Naive thymus-derived CD4-positive, alpha-beta T cell (primary cell): ENCODE data around the gene PAF1. TPM values are rescaled to one million over a fixed set of nuclear protein-coding genes. Genes with fewer than 3 reads are reported as not detected.

Source experiments
- ATAC-seq: fragments of 150-1000 bp; cut with Tn5 transposase; 2 replicates; pipeline ENCODE4 v1.10.0; 2021; ENCODE audit warnings: mild to moderate bottlenecking, moderate library complexity
- CTCF ChIA-PET: fragments of 350-600 bp; sonication (Branson Sonifier 250); formaldehyde crosslinking; loops from one replicate; lab custom pipeline; 2021; ENCODE audit warnings: antibody characterized with exemption; lab: Charles Lee
- POLR2A ChIA-PET: fragments of 350-600 bp; sonication (Branson Sonifier 250); formaldehyde crosslinking; loops from one replicate; lab custom pipeline; 2021; ENCODE audit warnings: antibody characterized with exemption, inconsistent platforms; lab: Charles Lee
- DNase-seq, 9 donors: peaks; one replicate each; pipeline versions ENCODE4 v3.0.0 to v3.0.0-alpha.2; 2020 to 2022; ENCODE audit warnings: mixed read lengths in 1 of 9
- H3K27ac ChIP-seq: one replicate; pipeline ENCODE4 v1.7.0; 2013; ENCODE audit warnings: mild to moderate bottlenecking, low read depth, low read length, moderate library complexity
- H3K27me3 ChIP-seq, 2 donors: one replicate each; pipeline ENCODE4 v1.7.0; 2013; ENCODE audit warnings: low read length in 2 of 2, mild to moderate bottlenecking in 2 of 2, moderate library complexity in 2 of 2; ENCODE audit not compliant: control insufficient read depth in 2 of 2, insufficient read depth in 2 of 2
- H3K36me3 ChIP-seq, 3 experiments: 1 replicate in 2 of 3; 2 replicates in 1 of 3; pipeline ENCODE4 v1.7.0; 2013; ENCODE audit warnings: low read length in 3 of 3, mild to moderate bottlenecking in 3 of 3, moderate library complexity in 1 of 3; ENCODE audit not compliant: insufficient read depth in 3 of 3, control insufficient read depth in 2 of 3
- H3K4me1 ChIP-seq, 2 donors: one replicate each; pipeline ENCODE4 v1.7.0; 2013; ENCODE audit warnings: low read length in 2 of 2, mild to moderate bottlenecking in 2 of 2, moderate library complexity in 1 of 2; ENCODE audit not compliant: control insufficient read depth in 2 of 2, insufficient read depth in 2 of 2
- H3K4me3 ChIP-seq: 2 replicates; pipeline ENCODE4 v1.7.0; 2013; ENCODE audit warnings: mild to moderate bottlenecking, low read length
- H3K9me3 ChIP-seq, 3 experiments: 1 replicate in 2 of 3; 2 replicates in 1 of 3; pipeline ENCODE4 v1.7.0; 2013; ENCODE audit warnings: low read length in 3 of 3; ENCODE audit not compliant: control insufficient read depth in 2 of 3
- H3K27ac Mint-ChIP-seq, 9 donors: one replicate each; pipeline ENCODE4 v1.8.0; 2020 to 2022; ENCODE audit warnings: mixed read lengths in 9 of 9, mild to moderate bottlenecking in 8 of 9, moderate library complexity in 5 of 9, inconsistent platforms in 2 of 9
- H3K27me3 Mint-ChIP-seq, 5 donors: one replicate each; pipeline ENCODE4 v1.8.0; 2021 to 2022; ENCODE audit warnings: mixed read lengths in 5 of 5, mild to moderate bottlenecking in 1 of 5
- H3K36me3 Mint-ChIP-seq, 5 donors: one replicate each; pipeline ENCODE4 v1.8.0; 2020 to 2022; ENCODE audit warnings: mixed read lengths in 5 of 5, mild to moderate bottlenecking in 3 of 5, inconsistent platforms in 1 of 5
- H3K4me1 Mint-ChIP-seq, 7 donors: one replicate each; pipeline ENCODE4 v1.8.0; 2020 to 2022; ENCODE audit warnings: mixed read lengths in 7 of 7, mild to moderate bottlenecking in 3 of 7, inconsistent platforms in 1 of 7
- H3K4me3 Mint-ChIP-seq, 10 donors: one replicate each; pipeline ENCODE4 v1.8.0; 2020 to 2022; ENCODE audit warnings: mild to moderate bottlenecking in 10 of 10, mixed read lengths in 10 of 10, moderate library complexity in 6 of 10, inconsistent platforms in 2 of 10
- H3K9me3 Mint-ChIP-seq, 11 donors: one replicate each; pipeline ENCODE4 v1.8.0; 2020 to 2022; ENCODE audit warnings: mixed read lengths in 11 of 11, mild to moderate bottlenecking in 4 of 11, inconsistent platforms in 1 of 11, moderate library complexity in 1 of 11
- intact Hi-C, 2 donors: fragments of 100-400 bp; cut with micrococcal nuclease; formaldehyde crosslinking; loops; one replicate each; pipeline ENCODE4 v1.15.1; 2023
- polyA plus RNA-seq, 2 donors: library from polyadenylated mRNA; unstranded; fragments of 300-500 nt; fragmentation: Illumina TruSeq; gene quantifications; one replicate each; pipeline ENCODE4 v1.2.3, GENCODE V29; 2021
- total RNA-seq, 6 experiments: library from RNA in 5 of 6; stranded (reverse) in 5 of 6; gene quantifications; 1 replicate in 5 of 6; 2 replicates in 1 of 6; pipeline ENCODE4 v1.2.3 and lab custom pipeline; 2021 to 2026

The PAF1 gene
- total and polyA plus RNA-seq, 7 experiments from 2014 or later = 35.8 to 104 (median 55.5) TPM

- Mint-ChIP-seq H3K27ac (peak within 1 kb of the TSS; percentile 90 to 100 (median 97)), H3K9me3 (peaks cover 0 to 14% (median 0%) of the 10 kb centered on the region in 11 donors), H3K4me3 (peak within 1 kb of the TSS; percentile 84 to 99 (median 92)), H3K27me3 (peaks cover 0 to 3% (median 0%) of the 10 kb centered on the region in 5 donors), H3K4me1 (peaks cover 24 to 49% (median 35%) of the 10 kb centered on the region in 7 donors), H3K36me3 (peaks cover 13 to 30% (median 17%) of the 10 kb centered on the region in 5 donors)
- Histone ChIP-seq H3K4me3 (peak within 1 kb of the TSS; percentile 82), H3K4me1 (peaks cover 24 to 28% of the 10 kb centered on the region in 2 donors), H3K27ac (peak within 1 kb of the TSS; percentile 100), H3K9me3 (no peaks in the 10 kb centered on the region), H3K27me3 (no peaks in the 10 kb centered on the region), H3K36me3 (peaks cover 12 to 32% (median 14%) of the 10 kb centered on the region in 3 experiments)
- intact Hi-C loops = loop anchor here (1.0 to 5.0 kb wide), 12 partner anchors 10 to 1010 kb away; partner anchors contain the start of genes EID2B (in 2 of the 2), MED29 (in 2 of the 2), PAF1 (in 2 of the 2) and SAMD4B (in 2 of the 2)
- ATAC-seq (peak; percentile 72), DNase-seq (peak; percentile 95 to 99 (median 99))
- ChIA-PET CTCF (interaction anchor here (1.0 to 2.3 kb wide), 8 partner anchors 13 to 457 kb away, joined by 3 to 121 read pairs (median 6); partner anchors contain the start of genes MED29, PAF1, RPS16 and SAMD4B), POLR2A (interaction anchor here (0.7 to 2.3 kb wide), 14 partner anchors 13 to 130 kb away, joined by 3 to 250 read pairs (median 6); partner anchors contain the start of genes EID2B, GMFG, MED29 and PAF1)
These were observed 21.4 kb upstream of the PAF1 start, which contains the start of gene PLEKHG2 for GRCh38 chr19:39412100-39412866. Gene PLEKHG2, plus strand, starts transcription at chr19:39412669. Its CDS starts 1,418 bp downstream, at chr19:39414087.

GRCh38 chr19:39411832-39412099 lies 20.9 kb upstream of the PAF1 start:
- Histone ChIP-seq H3K4me3 (peak overlapping the region; percentile 82), H3K9me3 (no peaks in the 10 kb centered on the region), H3K4me1 (peaks cover 24 to 28% of the 10 kb centered on the region in 2 donors), H3K36me3 (peaks cover 12 to 37% (median 14%) of the 10 kb centered on the region in 3 experiments), H3K27ac (peak overlapping the region; percentile 100), H3K27me3 (no peaks in the 10 kb centered on the region)
- DNase-seq = peak; percentile 75 to 96 (median 94)
- H3K9me3 Mint-ChIP-seq = peaks cover 0 to 19% (median 0%) of the 10 kb centered on the region in 11 donors
- POLR2A ChIA-PET = interaction anchor here (0.7 to 2.3 kb wide), 15 partner anchors 12 to 290 kb away, joined by 3 to 250 read pairs (median 6); partner anchors contain the start of genes EID2B, GMFG, MED29 and PAF1
- peaks cover 0 to 3% (median 0%) of the 10 kb centered on the region in 5 donors for H3K27me3 Mint-ChIP-seq
- H3K4me3 Mint-ChIP-seq = peak overlapping the region; percentile 84 to 99 (median 92)
- intact Hi-C loops = loop anchor here (1.0 to 5.0 kb wide), 13 partner anchors 9 to 1009 kb away; partner anchors contain the start of genes EID2B (in 2 of the 2), MED29 (in 2 of the 2), PAF1 (in 2 of the 2) and SAMD4B (in 2 of the 2)
- peak; percentile 60 for ATAC-seq
- CTCF ChIA-PET = interaction anchor here (0.7 to 2.3 kb wide), 11 partner anchors 12 to 938 kb away, joined by 3 to 121 read pairs (median 4); partner anchors contain the start of genes MED29, PAF1, RPS16 and SAMD4B
- peak overlapping the region; percentile 90 to 100 (median 97) for H3K27ac Mint-ChIP-seq
- peaks cover 13 to 33% (median 17%) of the 10 kb centered on the region in 5 donors for H3K36me3 Mint-ChIP-seq
- peaks cover 24 to 49% (median 35%) of the 10 kb centered on the region in 7 donors for H3K4me1 Mint-ChIP-seq

DNA sequence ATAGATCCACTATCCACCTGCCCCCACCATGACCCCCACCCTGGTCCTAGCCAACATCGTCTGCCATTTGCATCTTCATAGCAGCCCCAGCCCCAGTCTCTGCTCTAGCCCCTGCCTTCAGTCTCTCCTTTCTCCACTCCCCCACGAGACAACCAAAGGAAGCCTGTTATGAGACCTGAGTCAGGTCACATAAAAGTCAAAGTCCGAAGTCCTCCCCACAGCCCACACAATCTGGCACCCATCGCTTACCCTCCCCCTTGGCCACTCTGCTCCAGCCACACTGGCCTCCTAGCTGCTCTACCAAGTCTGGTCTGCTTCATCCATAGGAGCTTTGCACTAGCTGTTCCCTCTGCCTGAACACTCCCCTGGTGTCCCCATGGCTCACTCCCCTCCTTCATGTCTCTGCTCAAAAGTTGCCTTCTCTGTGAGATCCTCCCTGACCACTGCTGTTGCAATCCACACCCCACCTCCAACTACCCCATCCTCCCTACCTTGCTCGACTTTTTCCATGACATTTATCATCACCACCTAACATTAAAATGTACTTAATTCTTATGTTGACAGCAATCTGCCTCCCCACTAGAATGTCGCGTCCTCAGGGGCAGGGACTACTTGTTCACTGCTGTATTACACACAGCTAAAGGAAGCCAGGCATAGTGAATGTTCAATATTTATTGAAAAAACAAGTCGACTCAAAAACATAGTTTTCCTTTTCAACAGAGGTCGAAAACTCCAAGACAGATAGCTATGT lies 20.4 kb upstream of the PAF1 start:
- peak overlapping the region; percentile 100 for H3K27ac ChIP-seq
- H3K4me1 ChIP-seq = peaks cover 24 to 28% of the 10 kb centered on the region in 2 donors
- peak in 2 of 9 donors; percentile 39 to 46 for DNase-seq
- H3K27me3 ChIP-seq = no peaks in the 10 kb centered on the region
- no peak for ATAC-seq
- intact Hi-C loops = loop anchor here in 1 of 2 donors (1.0 to 5.0 kb wide), 2 partner anchors 286 to 1009 kb away; partner anchors contain the start of genes FAM98C and PAK4
- POLR2A ChIA-PET = interaction anchor here (0.5 to 2.3 kb wide), 15 partner anchors 12 to 747 kb away, joined by 3 to 250 read pairs (median 6); partner anchors contain the start of genes EID2B, GMFG, MED29 and PAF1
- H3K4me3 ChIP-seq = peak overlapping the region; percentile 82
- peak overlapping the region; percentile 90 to 100 (median 97) for H3K27ac Mint-ChIP-seq
- CTCF ChIA-PET = interaction anchor here (0.7 to 2.3 kb wide), 11 partner anchors 12 to 938 kb away, joined by 3 to 121 read pairs (median 4); partner anchors contain the start of genes MED29, PAF1, RPS16 and SAMD4B
- H3K4me3 Mint-ChIP-seq = peak overlapping the region; percentile 84 to 99 (median 92)
- H3K36me3 Mint-ChIP-seq = peaks cover 13 to 33% (median 17%) of the 10 kb centered on the region in 5 donors
- H3K4me1 Mint-ChIP-seq = peaks cover 27 to 51% (median 37%) of the 10 kb centered on the region in 7 donors
- no peaks in the 10 kb centered on the region for H3K9me3 ChIP-seq
- H3K27me3 Mint-ChIP-seq = peaks cover 0 to 3% (median 0%) of the 10 kb centered on the region in 5 donors
- peaks cover 0 to 22% (median 0%) of the 10 kb centered on the region in 11 donors for H3K9me3 Mint-ChIP-seq
- peaks cover 12 to 35% (median 14%) of the 10 kb centered on the region in 3 experiments for H3K36me3 ChIP-seq

GRCh38 chr19:39410831-39411080 lies 19.9 kb upstream of the PAF1 start:
- peaks cover 0 to 3% (median 0%) of the 10 kb centered on the region in 5 donors for H3K27me3 Mint-ChIP-seq
- peak overlapping the region; percentile 100 for H3K27ac ChIP-seq
- peaks cover 0 to 24% (median 0%) of the 10 kb centered on the region in 11 donors for H3K9me3 Mint-ChIP-seq
- no peak for DNase-seq
- CTCF ChIA-PET = interaction anchor here (1.3 to 2.3 kb wide), 3 partner anchors 11 to 30 kb away, joined by 3 to 121 read pairs (median 6); partner anchors contain the start of gene RPS16
- H3K4me3 Mint-ChIP-seq = peak overlapping the region; percentile 84 to 99 (median 92)
- H3K36me3 ChIP-seq = peaks cover 12 to 34% (median 14%) of the 10 kb centered on the region in 3 experiments
- intact Hi-C loops = loop anchor here in 1 of 2 donors (1.0 to 5.0 kb wide), 2 partner anchors 285 to 1008 kb away; partner anchors contain the start of genes FAM98C and PAK4
- peaks cover 28 to 29% of the 10 kb centered on the region in 2 donors for H3K4me1 ChIP-seq
- H3K4me1 Mint-ChIP-seq = peaks cover 30 to 56% (median 40%) of the 10 kb centered on the region in 7 donors
- no peak for ATAC-seq
- peak overlapping the region; percentile 82 for H3K4me3 ChIP-seq
- H3K36me3 Mint-ChIP-seq = peaks cover 13 to 33% (median 17%) of the 10 kb centered on the region in 5 donors
- no peaks in the 10 kb centered on the region for H3K9me3 ChIP-seq
- peak overlapping the region; percentile 90 to 100 (median 97) for H3K27ac Mint-ChIP-seq
- no peaks in the 10 kb centered on the region for H3K27me3 ChIP-seq
- POLR2A ChIA-PET = interaction anchor here (0.5 to 2.3 kb wide), 4 partner anchors 11 to 747 kb away, joined by 3 to 250 read pairs (median 18); partner anchors contain the start of gene RPS16

GRCh38 chr19:39410017-39410830 lies 19.3 kb upstream of the PAF1 start:
- H3K27ac ChIP-seq = peak overlapping the region; percentile 100
- Mint-ChIP-seq H3K9me3 (peaks cover 0 to 24% (median 0%) of the 10 kb centered on the region in 11 donors), H3K4me1 (peaks cover 34 to 59% (median 45%) of the 10 kb centered on the region in 7 donors), H3K36me3 (peaks cover 13 to 33% (median 17%) of the 10 kb centered on the region in 5 donors), H3K27ac (peak overlapping the region; percentile 90 to 100 (median 97)), H3K27me3 (peaks cover 0 to 3% (median 0%) of the 10 kb centered on the region in 5 donors), H3K4me3 (peak overlapping the region; percentile 84 to 99 (median 92))
- ChIA-PET POLR2A (interaction anchor here (0.9 to 5.1 kb wide), 4 partner anchors 12 to 74 kb away, joined by 3 to 193 read pairs (median 5); partner anchors contain the start of genes GMFG and SAMD4B), CTCF (interaction anchor here (1.8 kb wide), 1 partner anchor 10 kb away, joined by 5 read pairs; no protein-coding TSS in a partner anchor)
- H3K36me3 ChIP-seq = peaks cover 12 to 34% (median 14%) of the 10 kb centered on the region in 3 experiments
- DNase-seq (peak; percentile 70 to 80 (median 72)), ATAC-seq (peak; percentile 24)
- no peaks in the 10 kb centered on the region for H3K9me3 ChIP-seq
- intact Hi-C loops = loop anchor here in 1 of 2 donors (5.0 kb wide), 1 partner anchor 1008 kb away; the partner anchor contains the start of gene FAM98C
- peaks cover 33% of the 10 kb centered on the region in 2 donors for H3K4me1 ChIP-seq
- peak overlapping the region; percentile 82 for H3K4me3 ChIP-seq
- H3K27me3 ChIP-seq = no peaks in the 10 kb centered on the region
